Stimulated activated CD4-positive, alpha-beta T cell treated with anti-CD3 and anti-CD28 coated beads, Interleukin-12 subunit alpha, Interleukin-12 subunit beta, amount 100 ng/mL, for 48 hours (primary cell): ENCODE measurements around the gene FRRS1.

Source experiments
- DNase-seq, 3 donors: peaks; one replicate each; pipeline ENCODE4 v3.0.0-alpha.2; 2020; ENCODE audit warnings: low read depth in 2 of 3, low spot score in 1 of 3

The FRRS1 gene

DNA sequence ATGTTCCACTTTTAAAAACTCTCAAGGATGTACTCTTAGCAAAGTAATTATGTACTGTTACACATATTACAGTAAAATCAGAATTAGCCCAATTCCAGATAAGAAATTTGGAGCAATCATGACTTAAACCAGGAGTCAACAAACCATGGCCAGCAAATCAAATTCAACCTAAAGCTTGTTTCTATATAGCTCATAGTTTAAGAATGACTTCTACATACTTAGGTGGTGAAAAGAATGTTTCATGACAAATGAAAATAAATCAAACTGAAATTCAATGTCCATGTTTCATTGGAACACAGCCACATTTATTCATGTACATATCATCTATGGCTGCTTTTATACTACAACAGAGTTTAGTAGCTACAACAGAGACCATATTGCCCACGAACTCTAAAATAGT, 35.1 kb downstream of the FRRS1 start:
- DNase-seq = no peak

DNA sequence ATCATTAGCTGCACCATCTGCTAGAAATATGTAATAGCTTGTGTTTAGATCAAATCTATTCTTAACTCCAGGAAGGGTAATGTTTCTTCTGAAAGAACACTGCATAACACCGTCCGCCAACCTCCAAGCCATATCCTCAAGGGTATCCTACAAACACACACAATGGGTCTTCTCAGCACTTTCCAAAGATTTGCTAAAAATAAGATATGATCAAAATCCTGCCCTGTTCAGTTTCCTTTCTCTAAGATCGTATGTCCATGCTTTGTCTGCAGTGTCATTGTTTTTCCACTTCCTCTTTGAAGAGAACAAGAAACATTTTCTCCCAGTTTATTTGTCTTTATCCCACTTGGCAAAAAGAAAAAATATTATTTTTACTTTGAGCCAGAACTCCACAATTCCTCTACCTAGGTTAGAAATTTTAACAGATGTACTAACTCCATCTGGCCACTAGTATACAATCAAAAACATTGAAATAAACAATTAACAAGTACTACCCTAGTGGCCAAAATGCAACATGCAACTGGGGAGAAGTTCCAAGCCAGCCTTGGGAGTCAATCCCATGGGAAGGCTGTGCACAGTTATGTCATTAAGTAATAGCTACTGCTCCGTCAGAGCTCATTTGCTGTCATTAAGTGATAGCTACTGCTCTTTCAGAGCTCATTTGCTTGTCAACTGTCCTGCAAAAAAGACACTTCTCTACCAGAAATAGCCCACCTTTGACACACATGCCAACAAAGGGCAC, 37.8 kb downstream of the FRRS1 start:
- DNase-seq = no peak

DNA sequence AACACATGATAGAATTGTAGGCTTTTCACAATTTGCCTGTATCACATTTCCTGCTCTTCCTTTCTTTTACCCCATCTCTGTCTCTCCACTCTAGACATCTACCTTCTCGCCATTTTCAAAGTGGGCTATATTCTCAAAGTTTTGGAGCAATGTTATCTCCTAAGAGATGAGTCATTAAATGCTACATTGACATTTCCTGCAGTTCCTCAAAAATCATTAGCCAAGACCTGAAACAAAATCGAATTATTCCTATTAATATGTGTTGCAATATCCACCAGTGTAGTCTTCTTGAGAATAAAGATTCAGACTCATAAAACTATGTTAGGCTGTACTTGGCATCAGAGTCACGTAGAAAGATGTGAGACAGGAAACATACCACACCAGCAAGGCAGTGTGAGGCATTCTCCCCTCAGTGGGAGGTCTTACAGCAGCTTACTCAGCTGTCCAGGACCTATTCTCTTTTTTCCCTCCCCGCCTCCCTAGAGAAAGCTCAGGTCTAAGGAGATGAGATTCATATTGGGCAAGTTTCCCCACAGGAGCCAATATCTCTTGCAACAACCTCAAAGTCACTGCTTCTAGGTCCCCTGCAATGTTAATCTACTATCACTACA, 38.8 kb downstream of the FRRS1 start:
- no peak for DNase-seq

DNA sequence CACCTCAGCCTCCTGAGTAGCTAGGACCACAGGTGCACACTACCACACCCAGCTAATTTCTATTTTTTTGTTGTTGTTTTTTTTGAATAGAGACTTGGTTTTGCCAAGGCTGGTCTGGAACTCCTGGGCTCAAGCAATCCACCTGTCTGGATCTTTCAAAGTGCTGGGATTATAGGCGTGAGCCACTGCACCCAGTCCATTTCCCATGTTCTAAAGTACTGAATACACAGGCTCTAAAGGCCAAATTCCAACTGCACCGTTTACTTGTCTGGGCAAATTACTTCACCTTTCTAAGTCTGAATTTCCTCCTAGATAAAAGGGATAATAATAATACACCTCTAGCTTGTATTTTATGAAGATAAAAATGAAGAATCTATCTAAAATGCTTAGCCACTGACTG, 39.6 kb downstream of the FRRS1 start:
- no peak for DNase-seq

DNA sequence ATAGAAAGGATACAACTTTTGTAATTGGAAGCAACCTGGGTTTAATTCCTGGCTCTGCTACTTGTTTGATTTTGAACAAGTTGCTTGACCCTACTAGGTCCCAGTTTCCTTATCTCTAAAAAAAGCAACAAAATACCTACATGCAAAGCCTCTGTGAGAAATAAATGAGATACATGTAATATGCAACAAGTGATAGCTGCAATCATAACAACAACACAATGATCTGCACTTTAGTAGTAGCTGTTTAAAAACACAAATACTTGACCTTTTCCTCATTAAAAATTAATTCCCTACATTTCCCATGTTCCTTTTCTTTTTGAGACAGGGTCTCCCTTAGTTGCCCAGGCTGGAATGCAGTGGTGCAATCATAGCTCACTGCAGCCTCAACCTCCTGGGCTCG, 40.0 kb downstream of the FRRS1 start:
- DNase-seq = no peak

DNA sequence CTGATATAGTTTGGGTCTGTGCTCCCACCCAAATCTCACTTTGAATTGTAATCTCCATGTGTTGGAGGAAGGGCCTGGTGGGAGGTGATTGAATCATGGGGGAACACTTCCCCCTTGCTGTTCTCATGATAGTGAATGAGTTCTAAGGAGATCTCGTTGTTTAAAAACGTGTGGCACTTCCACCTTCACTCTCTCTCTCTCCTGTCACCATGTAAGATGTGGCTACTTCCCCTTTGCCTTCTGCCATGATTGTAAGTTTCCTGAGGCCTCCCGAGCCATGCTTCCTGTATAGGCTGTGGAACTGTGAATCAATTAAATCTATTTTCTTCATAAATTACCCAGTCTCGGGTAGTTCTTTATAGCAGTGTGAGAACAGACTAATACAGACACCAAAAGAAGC, 40.4 kb downstream of the FRRS1 start:
- no peak for DNase-seq

DNA sequence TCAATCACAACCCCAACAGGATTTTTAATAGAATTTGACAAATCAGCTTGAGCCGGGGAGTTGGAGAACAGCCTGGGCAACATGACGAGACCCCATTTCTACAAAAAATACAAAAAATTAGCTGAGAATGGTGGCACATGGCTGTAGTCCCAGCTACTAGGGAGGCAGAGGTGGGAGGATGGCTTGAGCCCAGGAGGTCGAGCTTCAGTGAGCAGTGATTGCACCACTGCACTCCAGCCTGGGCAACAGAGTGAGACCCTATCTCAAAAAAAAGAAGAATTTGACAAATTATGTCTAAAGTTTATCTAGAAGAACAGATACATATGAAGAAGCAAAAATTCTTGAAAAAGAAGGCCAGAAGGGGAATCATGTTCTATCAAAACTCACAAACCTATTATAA, 43.2 kb downstream of the FRRS1 start:
- DNase-seq = no peak

DNA sequence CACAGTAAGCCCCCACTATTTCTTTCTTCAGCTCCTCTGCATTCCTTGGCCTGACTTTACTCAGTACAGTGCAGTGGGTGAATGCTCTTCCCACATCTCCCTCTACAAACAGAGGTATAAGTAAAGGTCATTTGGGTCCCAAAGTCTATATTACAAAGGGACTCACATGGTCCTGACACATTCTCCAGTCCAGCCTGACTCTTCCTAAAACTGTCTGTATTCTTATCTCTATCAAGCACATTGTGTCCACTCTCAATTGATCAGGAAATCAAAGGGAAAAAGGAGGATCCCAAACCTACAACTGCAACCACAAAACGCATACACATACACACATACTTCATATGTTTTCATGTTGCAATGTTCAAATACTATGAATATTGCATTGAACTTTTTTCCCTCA, 49.4 kb downstream of the FRRS1 start:
- DNase-seq = no peak

DNA sequence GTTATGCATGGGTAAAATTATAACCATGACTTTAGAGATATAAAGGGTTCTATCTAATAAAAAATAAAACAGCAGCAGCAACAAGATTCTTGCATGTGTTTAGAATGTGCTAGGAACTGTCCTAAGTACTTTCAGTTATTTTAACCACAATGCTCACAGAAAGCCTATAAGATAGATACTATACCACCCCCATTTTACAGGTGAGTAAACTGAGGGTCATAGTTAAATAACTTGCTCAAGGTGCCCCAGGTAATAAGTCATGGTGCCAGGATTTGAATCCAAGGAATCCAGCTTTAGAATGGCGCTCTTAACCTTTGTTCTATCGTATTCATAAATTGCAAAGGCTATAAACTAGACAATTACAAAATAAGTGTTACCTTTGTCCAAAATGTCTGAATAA, 53.4 kb downstream of the FRRS1 start:
- DNase-seq = no peak

DNA sequence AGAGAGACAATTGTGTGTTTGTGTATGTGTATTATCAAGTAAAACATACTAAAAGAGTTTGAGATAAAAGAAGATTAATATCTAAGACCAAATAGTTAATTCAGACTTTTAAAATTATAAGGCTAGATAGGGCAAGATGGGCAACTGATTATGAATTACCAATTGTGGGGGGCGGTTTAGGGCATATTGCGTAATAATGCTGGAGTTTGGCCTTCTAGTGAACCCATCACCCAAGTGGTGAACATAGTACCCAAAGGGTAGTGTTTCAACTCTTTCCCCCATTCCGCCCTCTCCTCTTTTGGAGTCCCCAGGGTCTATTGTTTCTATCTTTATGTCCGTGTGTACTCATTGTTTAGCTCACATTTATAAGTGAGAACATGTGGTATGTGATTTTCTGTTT, 55.4 kb downstream of the FRRS1 start:
- no peak for DNase-seq

DNA sequence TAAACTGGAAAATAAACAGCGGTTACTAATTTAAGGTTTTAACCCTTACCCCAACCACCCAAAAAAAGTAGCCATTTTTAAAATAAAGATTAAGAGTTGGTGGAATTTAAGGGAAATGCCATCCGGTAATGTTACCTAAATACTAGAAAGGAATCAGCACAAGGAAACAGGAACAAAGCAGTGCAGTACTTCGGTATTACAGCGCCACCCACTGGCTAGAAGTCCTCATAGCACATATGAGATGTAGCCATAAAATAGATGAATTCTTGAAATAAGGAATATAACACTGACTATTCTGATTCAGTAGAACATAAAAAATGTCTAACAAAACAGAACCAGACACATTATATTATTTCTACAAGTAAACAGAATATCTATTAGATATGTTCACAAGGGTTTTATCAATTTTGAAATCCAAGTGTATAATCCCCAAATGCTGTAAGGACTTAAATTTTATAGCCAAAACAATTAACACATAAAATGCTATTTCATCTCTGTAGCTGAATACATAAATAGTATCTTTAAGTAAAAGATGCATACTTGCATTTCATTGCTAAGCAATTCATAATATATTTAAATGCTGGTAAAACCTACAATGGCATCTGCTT, 58.8 kb downstream of the FRRS1 start:
- peak; percentile 45 to 63 (median 47) for DNase-seq

DNA sequence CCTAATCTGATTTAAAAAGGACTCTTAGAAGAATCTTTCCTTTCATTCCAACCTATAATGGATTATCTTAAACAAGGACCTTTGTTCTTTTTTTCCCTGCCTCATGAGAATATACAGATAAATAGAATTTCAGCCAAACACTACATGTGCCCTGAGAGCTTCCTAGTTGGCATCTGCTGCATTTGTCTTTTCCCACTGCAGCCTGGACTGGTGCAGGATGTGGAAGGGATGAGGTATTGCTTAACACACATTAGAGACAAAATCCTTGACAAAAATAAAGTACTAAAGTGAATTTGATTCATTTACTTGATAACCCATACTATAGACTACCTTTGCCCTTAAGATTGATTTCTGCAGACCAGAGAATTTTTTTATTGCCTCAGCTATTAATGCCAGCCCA, 61.0 kb downstream of the FRRS1 start:
- DNase-seq = no peak

DNA sequence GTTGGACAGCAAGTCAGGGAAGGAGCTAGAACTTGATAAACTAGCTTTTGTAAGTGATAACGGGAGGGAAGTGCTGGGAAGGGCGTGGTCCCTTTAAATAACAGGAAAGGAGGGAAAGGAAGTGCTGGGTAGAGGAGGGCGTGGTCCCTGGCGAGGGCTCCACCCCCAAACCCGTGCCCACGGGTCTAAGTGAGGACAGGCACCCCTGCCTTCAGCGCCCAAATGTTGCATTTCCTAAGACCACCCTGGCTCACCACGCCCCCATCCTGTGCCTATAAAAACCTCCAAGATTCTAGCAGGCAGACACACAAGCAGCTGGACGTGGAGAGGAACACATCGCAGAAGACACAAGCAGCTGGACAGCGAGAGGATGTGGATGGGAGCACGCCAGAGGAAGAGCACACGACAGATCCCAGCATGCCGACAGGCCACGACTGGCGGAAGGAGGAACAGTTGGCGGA, 62.0 kb downstream of the FRRS1 start:
- no peak for DNase-seq

DNA sequence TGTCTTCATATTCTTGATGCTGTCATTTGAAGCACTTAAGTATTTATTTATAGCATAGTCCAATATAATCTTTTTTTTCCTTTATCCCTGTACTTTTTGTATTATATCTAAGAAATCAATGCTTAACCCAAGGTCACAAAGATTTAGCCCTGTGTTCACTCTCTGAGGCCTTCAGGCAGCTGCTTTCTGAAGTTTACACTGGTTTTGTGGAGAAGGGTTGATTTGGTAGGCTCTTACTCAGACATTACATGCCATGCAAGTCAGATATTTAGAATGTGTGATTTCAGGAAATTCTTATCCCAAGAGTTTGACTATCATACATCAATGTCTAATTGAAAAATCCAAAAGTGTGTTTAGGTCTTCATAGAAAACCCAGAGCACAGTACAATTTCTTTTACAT, 64.2 kb downstream of the FRRS1 start:
- DNase-seq = no peak

DNA sequence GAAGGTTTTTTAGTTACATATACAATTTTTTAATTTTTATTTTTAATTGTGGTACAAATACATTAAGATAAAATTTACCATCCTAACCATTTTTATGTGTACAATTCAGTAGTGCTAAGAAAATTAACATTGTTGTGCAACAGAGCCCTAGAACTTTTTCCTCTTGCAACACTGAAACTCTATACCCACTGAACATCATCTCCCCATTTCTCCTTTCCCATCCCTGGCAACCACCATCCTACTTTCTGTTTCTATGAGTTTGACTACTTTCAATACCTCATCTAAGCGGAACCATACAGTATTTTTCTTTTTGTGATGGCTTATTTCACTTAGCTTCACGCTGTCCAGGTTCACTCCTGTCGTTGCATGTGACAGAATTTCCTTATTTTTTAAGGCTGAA, 66.4 kb downstream of the FRRS1 start:
- DNase-seq = no peak

DNA sequence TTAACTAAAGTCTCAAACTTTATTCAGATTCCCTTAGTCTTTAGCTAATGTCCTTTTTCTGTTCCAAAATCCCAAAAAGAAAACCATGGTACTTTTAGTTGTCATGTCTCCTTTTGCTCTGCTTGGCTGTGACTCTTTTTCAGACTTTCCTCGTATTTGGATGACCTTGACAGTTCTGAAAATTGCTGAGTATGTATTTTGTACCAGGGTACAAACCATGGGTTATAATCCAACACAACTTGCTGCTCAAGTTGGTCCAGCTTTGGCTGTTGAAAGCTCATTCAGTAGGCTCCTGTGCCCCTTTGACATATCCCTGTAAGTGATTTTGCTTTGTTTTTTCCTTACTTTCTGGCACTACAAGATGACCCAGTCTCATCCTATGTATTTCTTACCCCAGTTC, 68.9 kb downstream of the FRRS1 start:
- DNase-seq = no peak

DNA sequence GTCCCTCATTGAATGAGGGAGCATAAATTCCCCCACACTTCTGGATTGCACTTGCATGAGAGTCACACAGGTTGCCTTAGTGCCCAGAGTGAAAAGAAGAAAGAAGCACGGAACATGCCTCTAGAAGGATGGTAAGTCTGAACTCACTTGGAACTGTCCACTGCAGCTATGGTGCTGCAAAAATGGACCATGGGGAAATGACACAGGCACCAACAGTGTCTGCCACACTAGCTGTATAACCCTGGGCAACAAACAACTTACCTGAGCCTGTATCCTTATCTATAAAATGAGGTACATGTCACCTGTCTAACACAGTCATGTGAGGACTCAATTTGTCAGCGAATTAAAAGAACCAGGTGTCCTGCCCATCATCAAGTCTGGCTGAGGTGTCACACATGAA, 69.8 kb downstream of the FRRS1 start:
- no peak for DNase-seq

DNA sequence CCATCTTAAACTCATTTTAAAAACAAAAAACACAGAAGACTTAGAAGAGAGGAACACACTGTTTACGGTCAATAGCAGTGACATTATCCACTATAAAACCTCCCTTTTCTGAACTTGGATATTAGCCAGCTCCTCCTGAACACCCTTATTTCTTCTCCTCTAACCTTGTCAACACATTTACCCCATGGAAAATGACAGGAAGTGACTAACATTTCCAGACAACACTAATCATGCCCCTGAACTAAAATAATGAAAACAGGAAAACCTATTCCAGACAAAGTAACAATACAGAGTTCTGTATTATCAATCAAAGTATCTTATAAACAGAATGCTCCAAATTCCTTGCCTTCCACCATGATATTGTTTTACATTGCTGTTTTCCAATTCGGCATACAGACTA, 75.3 kb downstream of the FRRS1 start:
- no peak for DNase-seq

DNA sequence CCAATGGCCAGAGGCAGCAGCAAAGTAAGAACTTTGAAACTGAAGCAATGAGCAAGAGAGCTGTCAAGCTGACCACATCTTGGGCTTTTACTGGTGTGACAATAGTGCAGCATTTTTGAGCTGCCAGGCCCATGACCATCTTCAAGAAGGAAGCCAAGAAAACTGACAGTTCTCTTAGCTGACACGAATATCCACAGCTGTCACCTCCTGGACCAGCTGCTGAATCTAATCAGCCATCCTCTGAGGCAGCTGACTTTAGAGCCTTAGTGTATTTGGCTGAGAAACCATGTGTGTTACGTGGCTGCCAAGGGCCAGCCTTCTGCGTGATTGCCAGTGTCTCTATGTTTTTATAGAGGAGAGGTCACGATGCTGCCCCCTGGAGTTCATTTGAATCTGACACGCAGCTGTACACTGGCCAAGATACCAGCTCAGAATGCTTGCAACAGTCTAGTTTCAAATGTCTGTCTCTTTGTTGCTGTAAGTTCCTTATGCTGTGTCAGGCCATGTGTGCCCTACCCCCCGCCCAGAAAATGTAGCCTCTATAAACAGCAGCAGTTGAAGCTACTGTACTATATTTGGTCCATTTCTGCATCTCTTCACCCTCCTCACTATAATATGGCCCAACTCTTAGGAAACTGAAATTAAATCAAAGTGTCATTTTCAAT, 80.8 kb downstream of the FRRS1 start:
- peak; percentile 10 to 38 (median 19) for DNase-seq

DNA sequence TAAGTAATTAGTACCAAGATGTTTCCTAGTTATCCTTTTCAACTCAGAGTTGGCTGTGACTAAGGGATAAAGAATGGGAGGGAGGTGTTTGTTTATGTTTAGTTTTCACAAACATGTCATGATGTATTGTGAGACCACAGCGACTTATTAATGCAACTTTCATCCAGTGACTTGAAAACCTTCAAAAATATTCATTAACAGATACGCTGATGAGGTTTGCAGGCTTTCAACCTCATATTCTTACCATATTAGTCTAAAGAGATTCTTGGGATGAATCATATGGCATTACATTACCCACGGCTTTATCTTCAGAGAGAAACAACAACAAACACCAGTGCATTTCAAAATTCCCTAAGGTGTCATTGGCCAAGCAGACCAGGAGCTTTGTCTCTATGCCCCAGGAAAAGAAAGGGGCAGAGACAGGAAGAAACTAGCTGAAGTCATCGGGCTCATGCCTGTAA, 84.1 kb downstream of the FRRS1 start:
- no peak for DNase-seq

DNA sequence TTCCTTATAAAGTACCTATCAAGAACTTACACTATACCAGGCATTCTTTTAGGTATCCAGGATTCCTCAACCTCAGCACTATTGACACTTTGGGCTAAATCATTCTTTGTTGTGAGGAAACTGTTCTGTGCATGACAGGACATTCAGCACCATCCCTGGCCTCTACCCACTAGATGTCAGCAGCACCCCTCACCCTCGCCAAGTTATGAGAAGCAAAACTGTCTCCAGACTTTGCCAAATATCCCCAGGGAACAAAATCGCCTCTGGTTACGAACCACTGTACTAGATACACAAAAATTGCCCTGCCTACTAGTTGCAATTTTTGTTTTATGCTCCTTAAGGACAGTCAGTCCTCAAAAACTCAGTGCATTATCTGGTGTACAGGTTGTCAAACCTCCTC, 84.9 kb downstream of the FRRS1 start:
- DNase-seq = no peak

DNA sequence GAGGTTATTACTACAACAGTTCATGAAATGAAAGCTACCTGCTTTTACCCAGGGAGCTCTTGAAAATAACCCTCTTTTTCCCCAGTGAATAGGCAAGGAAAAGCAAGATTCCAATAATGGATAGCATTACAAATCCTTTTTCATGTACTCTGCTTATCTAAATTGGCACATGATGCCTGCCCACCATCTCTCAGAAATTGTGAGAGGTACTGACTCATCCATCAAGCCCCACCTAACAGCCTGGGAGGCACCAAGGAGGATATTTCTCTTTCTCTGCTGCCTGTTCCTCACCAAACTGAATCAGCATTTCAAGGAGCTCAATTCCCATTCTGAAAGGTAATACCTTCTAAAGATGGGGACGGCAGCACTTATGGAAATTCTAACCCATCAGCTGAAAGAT, 86.2 kb downstream of the FRRS1 start:
- no peak for DNase-seq
